EH (cell line): Measurements from ENCODE around the gene PPP2R5E.
"Not testable (repeated sequence)": the region's sequence is repeated elsewhere in the genome, so short reads cannot be mapped to it uniquely, and the experiment has no call there.

ENCODE experiments used
- DNase-seq: peaks from one replicate; pipeline ENCODE4 v3.0.0-alpha.2; 2015; ENCODE audit warnings: low read depth

The PPP2R5E gene

GRCh38 chr14:63543000-63543825 lies at the start of gene PPP2R5E:
Gene PPP2R5E (minus strand): TSS chr14:63543377. CDS start chr14:63539685, 3,692 bp downstream.
- peak; percentile 99 for DNase-seq

- DNase-seq, result not testable (repeated sequence)
These were observed 39.9 kb upstream of the PPP2R5E start for GRCh38 chr14:63583046-63583445.

- no peak for DNase-seq
These were observed 38.3 kb upstream of the PPP2R5E start for GRCh38 chr14:63581491-63581890.

GRCh38 chr14:63578300-63578699 lies 35.1 kb upstream of the PPP2R5E start:
- DNase-seq, result no peak

GRCh38 chr14:63573581-63573980 lies 30.4 kb upstream of the PPP2R5E start:
- peak; percentile 53 for DNase-seq

GRCh38 chr14:63565448-63565847 lies 22.3 kb upstream of the PPP2R5E start:
- DNase-seq, result no peak

- DNase-seq, result peak; percentile 31
These were observed 21.1 kb upstream of the PPP2R5E start for GRCh38 chr14:63564318-63564717.

GRCh38 chr14:63563370-63564026 lies 20.3 kb upstream of the PPP2R5E start:
- peak; percentile 57 for DNase-seq

GRCh38 chr14:63562405-63562804 lies 19.2 kb upstream of the PPP2R5E start:
- DNase-seq, result no peak

- no peak for DNase-seq
These were observed 12.4 kb upstream of the PPP2R5E start for GRCh38 chr14:63555572-63555971.

GRCh38 chr14:63551332-63551731 lies 8.2 kb upstream of the PPP2R5E start:
- peak; percentile 59 for DNase-seq

GRCh38 chr14:63547798-63548335 lies 4.7 kb upstream of the PPP2R5E start:
- DNase-seq, result no peak

GRCh38 chr14:63545431-63545830 lies 2.3 kb upstream of the PPP2R5E start:
- DNase-seq, result no peak

GRCh38 chr14:63544591-63545299 lies 1.6 kb upstream of the PPP2R5E start:
- DNase-seq, result peak; percentile 46

GRCh38 chr14:63543826-63544406 lies 739 bp upstream of the PPP2R5E start:
- DNase-seq, result peak; percentile 10

GRCh38 chr14:63542231-63542999 lies 762 bp downstream of the PPP2R5E start:
- DNase-seq, result peak; percentile 33

- DNase-seq, result peak; percentile 26
These were observed 7.3 kb downstream of the PPP2R5E start for GRCh38 chr14:63535918-63536317.

GRCh38 chr14:63533474-63533873 lies 9.7 kb downstream of the PPP2R5E start:
- no peak for DNase-seq

- no peak for DNase-seq
These were observed 18.5 kb downstream of the PPP2R5E start for GRCh38 chr14:63524537-63525155.

- DNase-seq, result no peak
These were observed 19.3 kb downstream of the PPP2R5E start for GRCh38 chr14:63523735-63524426.
